Endothelial cell of umbilical vein (primary cell): ENCODE data around the gene ARID3B. TPM values are rescaled to one million over a fixed set of nuclear protein-coding genes. Genes with fewer than 3 reads are reported as not detected.

Source experiments
- BruUV-seq: library from RNA; stranded (reverse); fragments of 400-500 nt; replicated peaks from 2 replicates; lab custom pipeline; 2021; lab: Mats Ljungman, UMichigan
- CTCF ChIA-PET: fragments of 300-600, 350-600 bp; sonication (Branson Sonifier 250); formaldehyde crosslinking; loops from one replicate; lab custom pipeline; 2021; ENCODE audit warnings: antibody characterized with exemption, inconsistent platforms; lab: Charles Lee
- POLR2A ChIA-PET: fragments of 300-600, 350-600 bp; sonication (Branson Sonifier 250); formaldehyde crosslinking; loops from one replicate; lab custom pipeline; 2021; ENCODE audit warnings: antibody characterized with exemption, inconsistent platforms; lab: Charles Lee
- DNase-seq: peaks from one replicate; pipeline ENCODE4 v3.0.0-alpha.2; 2011; ENCODE audit warnings: low read depth, low spot score
- FAIRE-seq: peaks from 2 replicates; lab custom pipeline; 2011; peaks lifted over from hg19 to GRCh38; lab: Jason Lieb, UNC
- H2AFZ ChIP-seq: 2 replicates; pipeline ENCODE4 v1.6.0; 2012; ENCODE audit warnings: low read depth, low read length, control low read depth, inconsistent platforms
- H3K27ac ChIP-seq: 2 replicates; pipeline ENCODE4 v1.5.1; 2011; ENCODE audit warnings: low read depth, mild to moderate bottlenecking, control low read depth, low read length, moderate library complexity; ENCODE audit not compliant: insufficient read depth
- H3K27me3 ChIP-seq, 2 experiments: 2 replicates each; pipeline versions ENCODE4 v1.6.0 to v1.6.1; 2011; ENCODE audit warnings: low read length in 2 of 2, mixed read lengths in 1 of 2; ENCODE audit not compliant: control insufficient read depth in 2 of 2, insufficient read depth in 2 of 2
- H3K36me3 ChIP-seq, 2 experiments: 2 replicates in 1 of 2; 3 replicates in 1 of 2; pipeline ENCODE4 v1.5.1; 2011; ENCODE audit warnings: low read length in 2 of 2, mild to moderate bottlenecking in 1 of 2, moderate library complexity in 1 of 2; ENCODE audit not compliant: control insufficient read depth in 2 of 2, insufficient read depth in 2 of 2; ENCODE audit errors: extremely low read depth in 1 of 2
- H3K4me1 ChIP-seq: 3 replicates; pipeline ENCODE4 v1.5.1; 2011; ENCODE audit warnings: mild to moderate bottlenecking, low read length; ENCODE audit not compliant: control insufficient read depth, insufficient read depth; ENCODE audit errors: extremely low read depth
- H3K4me2 ChIP-seq: 2 replicates; pipeline ENCODE4 v1.6.1; 2011; ENCODE audit warnings: low read length, control low read depth, mixed read lengths; ENCODE audit not compliant: insufficient read depth
- H3K4me3 ChIP-seq, 3 experiments: fragments of 200-600 bp in 1 of 3; sonication (generic), shearing (Covaris generic) in 1 of 3; replicated peaks in 1 of 3; 2 replicates each; pipeline ENCODE4 v1.5.1; 2011 to 2016; ENCODE audit warnings: control low read depth in 3 of 3, low read length in 3 of 3, mild to moderate bottlenecking in 2 of 3, inconsistent platforms in 1 of 3, low read depth in 1 of 3, moderate library complexity in 1 of 3; ENCODE audit not compliant: insufficient read depth in 1 of 3
- H3K79me2 ChIP-seq: 2 replicates; pipeline ENCODE4 v1.6.0; 2012; ENCODE audit warnings: low read length, inconsistent platforms; ENCODE audit not compliant: control insufficient read depth, insufficient read depth
- H3K9ac ChIP-seq: replicated peaks from 2 replicates; pipeline ENCODE3; 2011; ENCODE audit warnings: low read length, control low read depth; ENCODE audit not compliant: insufficient read depth; ENCODE audit errors: extremely low read depth
- H3K9me1 ChIP-seq: replicated peaks from 3 replicates; pipeline ENCODE4 v1.6.0; 2011; ENCODE audit warnings: mild to moderate bottlenecking, low read length; ENCODE audit not compliant: control insufficient read depth, insufficient read depth; ENCODE audit errors: extremely low read depth
- H3K9me3 ChIP-seq: replicated peaks from 2 replicates; pipeline ENCODE4 v1.5.1; 2012; ENCODE audit warnings: low read length, inconsistent platforms; ENCODE audit not compliant: control insufficient read depth, insufficient read depth
- H4K20me1 ChIP-seq: replicated peaks from 2 replicates; pipeline ENCODE3; 2011; ENCODE audit warnings: mild to moderate bottlenecking, low read length; ENCODE audit not compliant: control insufficient read depth, insufficient read depth; ENCODE audit errors: extremely low read depth
- CTCF ChIP-seq, 2 donors: IDR thresholded peaks; 1 replicate in 1 of 2; 2 replicates in 1 of 2; pipeline ENCODE4 v1.5.1; 2011; ENCODE audit warnings: low read length in 2 of 2, mild to moderate bottlenecking in 2 of 2, moderate library complexity in 2 of 2, control low read depth in 1 of 2, inconsistent platforms in 1 of 2, low read depth in 1 of 2; ENCODE audit not compliant: insufficient read depth in 1 of 2; ENCODE audit errors: extremely low read depth in 1 of 2
- EZH2 ChIP-seq: IDR thresholded peaks from 2 replicates; pipeline ENCODE4 v1.6.1; 2012; ENCODE audit warnings: borderline replicate concordance, low read depth, mild to moderate bottlenecking, moderate library complexity, low read length, inconsistent platforms; ENCODE audit not compliant: severe bottlenecking
- FOS ChIP-seq: IDR thresholded peaks from 2 replicates; pipeline ENCODE4 v1.6.1; 2011; ENCODE audit warnings: mild to moderate bottlenecking, low read length, moderate library complexity, borderline replicate concordance; ENCODE audit not compliant: insufficient read depth
- GATA2 ChIP-seq: IDR thresholded peaks from 2 replicates; pipeline ENCODE4 v1.7.0; 2011; ENCODE audit warnings: low read depth, mild to moderate bottlenecking, moderate library complexity, mixed read lengths, low read length; ENCODE audit not compliant: insufficient read length, insufficient read depth
- JUN ChIP-seq: IDR thresholded peaks from 2 replicates; pipeline ENCODE4 v1.6.1; 2011; ENCODE audit warnings: borderline replicate concordance, low read depth; ENCODE audit not compliant: insufficient read length, insufficient read depth
- MAX ChIP-seq: IDR thresholded peaks from 2 replicates; pipeline ENCODE4 v1.6.1; 2011; ENCODE audit not compliant: insufficient read depth, insufficient read length
- MYC ChIP-seq: IDR thresholded peaks from one replicate; pipeline ENCODE4 v1.6.1; 2011; ENCODE audit warnings: mild to moderate bottlenecking, low read depth, low read length
- POLR2A ChIP-seq: IDR thresholded peaks from 2 replicates; pipeline ENCODE4 v1.6.1; 2012; ENCODE audit warnings: low read depth, mild to moderate bottlenecking, control low read depth, low read length
- POLR2AphosphoS5 ChIP-seq: IDR thresholded peaks from 2 replicates; pipeline ENCODE4 v1.6.1; 2012; ENCODE audit warnings: low read depth, mild to moderate bottlenecking, control low read depth, low read length, moderate library complexity; ENCODE audit not compliant: insufficient read depth
- dilution Hi-C: fragments of 300-500 bp; cut with MboI; formaldehyde crosslinking; loops from one replicate; pipeline ENCODE4 v1.15.0; 2019; ENCODE audit warnings: low sequenced_read_pairs; ENCODE audit not compliant: extremely low pct_ligation_motif_present
- intact Hi-C: fragments of 100-400 bp; cut with micrococcal nuclease; formaldehyde crosslinking; loops from one replicate; pipeline ENCODE4 v1.10.0; 2022
- polyA plus RNA-seq, 4 experiments: library from polyadenylated mRNA; depleted of rRNA in 3 of 4; stranded (reverse) in 3 of 4; unstranded in 1 of 4; fragments of >200 nt; gene quantifications; 2 replicates each; pipeline versions ENCODE4 v1.2.1 to v1.2.3, GENCODE V29; 2011 to 2012; ENCODE audit warnings: missing spikeins in 1 of 4
- total RNA-seq: library from RNA; stranded (reverse); gene quantifications from 2 replicates; pipeline ENCODE4 v1.2.3, GENCODE V29; 2021

ARID3B gene
- total and polyA plus RNA-seq, 2 donors (not counting 3 experiments of a cell fraction or from before 2014, with no cell fraction given), result 6.2 to 10.0 TPM

GRCh38 chr15:74529921-74530320, 11.1 kb upstream of the ARID3B start:
- Histone ChIP-seq H2AFZ (peak overlapping the region; percentile 51), H3K79me2 (no peaks in the 10 kb centered on the region), H3K9me3 (no peaks in the 10 kb centered on the region), H3K9ac (no peak overlapping the region), H3K4me3 (no peak overlapping the region), H4K20me1 (no peaks in the 10 kb centered on the region), H3K9me1 (no peaks in the 10 kb centered on the region), H3K36me3 (no peaks in the 10 kb centered on the region), H3K27me3 (no peaks in the 10 kb centered on the region), H3K27ac (no peak overlapping the region), H3K4me1 (peaks cover 14% of the 10 kb centered on the region), H3K4me2 (no peak overlapping the region)
- intact Hi-C loops, result no loop called here
- TF ChIP-seq MAX, result no peak
- TF ChIP-seq EZH2, result no peak
- TF ChIP-seq FOS, result peak; percentile 17
- TF ChIP-seq CTCF (IDR thresholded peaks at IDR 0.05; ENCODE audit: extremely low read depth in 1 of 2, insufficient read depth in 1 of 2, low read depth in 1 of 2, low read length in 2 of 2), result no peak
- no peak for TF ChIP-seq POLR2A
- TF ChIP-seq JUN, result peak; percentile 11
- no peak for TF ChIP-seq GATA2
- TF ChIP-seq MYC, result no peak
- TF ChIP-seq POLR2AphosphoS5, result no peak
- no peak for FAIRE-seq
- ChIA-PET POLR2A (no interaction called here), CTCF (interaction anchor here (0.7 to 2.5 kb wide), 5 partner anchors 10 to 148 kb away, joined by 3 to 9 read pairs (median 3); partner anchors contain the start of gene ARID3B)
- dilution Hi-C loops, result no loop called here
- no TSS peak for BruUV-seq
- DNase-seq, result peak; percentile 29
